GM12878 (cell line): ENCODE data around the gene NKAIN2. TPM values are rescaled to one million over a fixed set of nuclear protein-coding genes. Genes with fewer than 3 reads are reported as not detected.

Source experiments
- ATAC-seq: fragments of 200-7000 bp; cut with Tn5 transposase; 3 replicates; pipeline ENCODE4 v1.9.1; 2020; ENCODE audit warnings: mild to moderate bottlenecking, moderate library complexity
- BruUV-seq: library from RNA; stranded (reverse); fragments of 400-500 nt; replicated peaks from 2 replicates; lab custom pipeline; 2021; lab: Mats Ljungman, UMichigan
- CTCF ChIA-PET: fragments of 300-600 bp; sonication (Branson Sonifier 250); formaldehyde crosslinking; extraction: SDS; loops from one replicate; lab custom pipeline; 2021; ENCODE audit warnings: inconsistent platforms; lab: Yijun Ruan, JAX
- POLR2A ChIA-PET: fragments of 350-600 bp; formaldehyde crosslinking; extraction: SDS; loops from one replicate; lab custom pipeline; 2021; ENCODE audit warnings: inconsistent platforms; lab: Charles Lee
- RAD21 ChIA-PET: fragments of 300-600 bp; sonication (Branson Sonifier 250); formaldehyde crosslinking; loops from one replicate; lab custom pipeline; 2023; ENCODE audit warnings: antibody characterized with exemption; ENCODE audit not compliant: unreplicated experiment; lab: Charles Lee
- SMC1A ChIA-PET: fragments of 300-600 bp; sonication (Branson Sonifier 250); formaldehyde crosslinking; loops from one replicate; lab custom pipeline; 2023; ENCODE audit not compliant: unreplicated experiment, uncharacterized antibody; lab: Charles Lee
- DNase-seq: peaks from one replicate; pipeline ENCODE4 v3.0.0-alpha.2; 2011; ENCODE audit warnings: low read depth, low spot score
- FAIRE-seq: peaks from 3 replicates; lab custom pipeline; 2011; peaks lifted over from hg19 to GRCh38; lab: Jason Lieb, UNC
- H2AFZ ChIP-seq: 2 replicates; pipeline ENCODE4 v1.6.0; 2011; ENCODE audit warnings: low read depth, low read length, control low read depth; ENCODE audit not compliant: control insufficient read depth
- H3K27ac ChIP-seq: 2 replicates; pipeline ENCODE4 v1.5.1; 2011; ENCODE audit warnings: control low read depth; ENCODE audit not compliant: control insufficient read depth, insufficient read depth
- H3K27me3 ChIP-seq, 2 experiments: replicated peaks in 1 of 2; 2 replicates each; pipeline versions ENCODE4 v1.6.0 to v1.6.1; 2011; ENCODE audit warnings: low read length in 1 of 2; ENCODE audit not compliant: control insufficient read depth in 2 of 2, insufficient read depth in 2 of 2
- H3K36me3 ChIP-seq, 2 experiments: 2 replicates each; pipeline ENCODE4 v1.5.1; 2011; ENCODE audit warnings: low read length in 1 of 2; ENCODE audit not compliant: control insufficient read depth in 2 of 2, insufficient read depth in 2 of 2
- H3K4me1 ChIP-seq: 2 replicates; pipeline ENCODE4 v1.6.1; 2011; ENCODE audit warnings: mild to moderate bottlenecking, low read length, moderate library complexity, mixed read lengths; ENCODE audit not compliant: control insufficient read depth, insufficient read depth
- H3K4me2 ChIP-seq: 2 replicates; pipeline ENCODE4 v1.6.0; 2011; ENCODE audit warnings: control low read depth; ENCODE audit not compliant: control insufficient read depth, insufficient read depth
- H3K4me3 ChIP-seq: fragments of 200-600 bp; sonication (generic); 2 replicates; pipeline ENCODE4 v1.5.1; 2016
- H3K79me2 ChIP-seq: 2 replicates; pipeline ENCODE4 v1.6.0; 2011; ENCODE audit warnings: low read length; ENCODE audit not compliant: control insufficient read depth, insufficient read depth
- H3K9ac ChIP-seq: 2 replicates; pipeline ENCODE4 v1.8.0; 2011; ENCODE audit warnings: low read length, control low read depth, mixed read lengths; ENCODE audit not compliant: control insufficient read depth, insufficient read depth
- H3K9me3 ChIP-seq: replicated peaks from 3 replicates; pipeline ENCODE4 v1.5.1; 2011; ENCODE audit warnings: mild to moderate bottlenecking, low read length; ENCODE audit not compliant: control insufficient read depth, insufficient read depth
- H4K20me1 ChIP-seq: 2 replicates; pipeline ENCODE4 v1.6.0; 2011; ENCODE audit not compliant: control insufficient read depth, insufficient read depth
- BACH1 ChIP-seq: fragments of 450-650 bp; IDR thresholded peaks from 2 replicates; pipeline ENCODE4 v1.6.1; 2017; ENCODE audit warnings: mild to moderate bottlenecking, borderline replicate concordance
- CHD1 ChIP-seq: IDR thresholded peaks from 2 replicates; pipeline ENCODE4 v1.6.1; 2012; ENCODE audit warnings: low read depth, low read length, improper control_type of control experiment
- HCFC1 ChIP-seq: fragments of 150-350 bp; IDR thresholded peaks from 2 replicates; pipeline ENCODE4 v1.6.1; 2014; ENCODE audit warnings: low read length
- IRF4 ChIP-seq: IDR thresholded peaks from 2 replicates; pipeline ENCODE4 v1.6.1; 2011; ENCODE audit warnings: low read depth, low read length
- MYB ChIP-seq: fragments of 150-350 bp; IDR thresholded peaks from 2 replicates; pipeline ENCODE4 v1.6.1; 2014; ENCODE audit warnings: mild to moderate bottlenecking, low read depth, low read length, borderline replicate concordance
- PAX5 ChIP-seq: IDR thresholded peaks from 2 replicates; pipeline ENCODE4 v1.6.1; 2011; ENCODE audit warnings: low read depth, low read length, borderline replicate concordance
- SIN3A ChIP-seq: IDR thresholded peaks from 2 replicates; pipeline ENCODE4 v1.6.1; 2012; ENCODE audit warnings: low read depth, low read length, improper control_type of control experiment
- SKIL ChIP-seq: fragments of 450-650 bp; IDR thresholded peaks from 2 replicates; pipeline ENCODE4 v1.6.1; 2017; ENCODE audit warnings: mild to moderate bottlenecking, low read depth, inconsistent platforms; ENCODE audit not compliant: poor library complexity, severe bottlenecking
- SUZ12 ChIP-seq: fragments of 200-600 bp; sonication (generic); IDR thresholded peaks from one replicate; pipeline ENCODE4 v1.6.1; 2018; ENCODE audit warnings: antibody characterized with exemption, mild to moderate bottlenecking; ENCODE audit not compliant: unreplicated experiment
- ZNF274 ChIP-seq: IDR thresholded peaks from one replicate; pipeline ENCODE4 v1.8.0; 2011; ENCODE audit not compliant: insufficient read length, insufficient read depth
- WGBS: methylation state at CpG from one replicate; pipeline ENCODE4 v1.1.6; 2016; ENCODE audit warnings: low lambda C conversion rate; ENCODE audit not compliant: insufficient replicate concordance, insufficient coverage; ENCODE audit errors: missing lambda C conversion rate; 5-methylcytosine and 5-hydroxymethylcytosine counted together
- in situ Hi-C: fragments of 300-500 bp; cut with MboI; formaldehyde crosslinking; loops from 9 replicates; pipeline ENCODE4 v1.14.3; 2018; ENCODE audit warnings: mixed read lengths
- intact Hi-C: fragments of 100-400 bp; cut with micrococcal nuclease; formaldehyde crosslinking; loops from one replicate; pipeline ENCODE4 v1.14.2; 2022; ENCODE audit not compliant: unreplicated experiment
- polyA plus RNA-seq, 11 experiments: library from polyadenylated mRNA; depleted of rRNA in 4 of 11; unstranded in 6 of 11; stranded (reverse) in 5 of 11; fragments of >200 nt; fragmentation: Nextera tagmentation in 4 of 11; fragmentation: Illumina TruSeq in 1 of 11; extraction: Ambion mirVana in 4 of 11; extraction: Trizol in 1 of 11; gene quantifications; 1 replicate in 1 of 11; 2 replicates in 10 of 11; pipeline versions ENCODE4 v1.2.1 to v1.2.3, GENCODE V29; 2011 to 2016; ENCODE audit warnings: inconsistent platforms in 2 of 11, missing spikeins in 2 of 11, low read depth in 1 of 11
- total RNA-seq, 4 experiments: library from RNA; depleted of rRNA in 3 of 4; stranded (reverse); fragments of >200 nt in 3 of 4; fragmentation: Illumina TruSeq in 1 of 4; extraction: Trizol in 1 of 4; gene quantifications; 2 replicates each; pipeline versions ENCODE4 v1.2.1 to v1.2.3, GENCODE V29; 2013 to 2021

The NKAIN2 gene
- total and polyA plus RNA-seq, 10 of the 15 experiments (the other 5 are each of a cell fraction or from before 2014, with no cell fraction given): not detected

DNA sequence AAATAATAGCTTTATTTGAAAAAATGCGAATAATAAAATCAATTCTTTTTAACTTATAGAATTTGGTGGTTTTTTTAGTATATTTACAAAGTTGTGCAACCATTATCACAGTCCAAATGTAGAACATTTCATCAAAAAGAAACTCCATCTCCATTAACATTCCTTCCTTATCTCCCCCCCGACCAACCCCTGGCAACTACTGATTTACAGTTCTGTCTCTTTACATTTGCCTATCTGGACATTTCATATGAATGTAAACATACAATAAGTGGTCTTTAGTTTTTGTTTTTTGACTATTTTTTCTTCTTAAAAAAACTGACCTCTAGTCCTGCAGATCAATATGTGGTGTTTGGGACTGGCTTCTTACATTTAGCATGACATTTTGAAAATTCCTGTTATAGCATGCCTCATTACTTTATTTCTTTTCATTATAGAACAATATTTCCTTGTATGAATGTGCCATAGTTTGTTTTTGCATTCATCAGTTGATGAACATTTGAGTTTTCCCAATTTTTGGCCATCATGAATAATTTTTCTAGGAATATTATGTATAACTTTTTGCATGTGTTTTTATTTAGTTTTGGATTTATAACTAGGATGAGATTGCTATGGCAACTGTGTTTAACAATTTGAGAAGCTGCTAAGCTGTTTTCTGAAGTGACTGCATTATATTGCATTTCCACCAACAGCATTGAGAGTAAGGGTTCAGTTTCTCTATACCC, 344.7 kb downstream of the NKAIN2 start:
- Histone ChIP-seq H3K27me3 (no peaks in the 10 kb centered on the region), H3K9me3 (no peaks in the 10 kb centered on the region), H3K9ac (no peak overlapping the region), H3K4me2 (no peak overlapping the region), H3K79me2 (no peaks in the 10 kb centered on the region), H3K27ac (no peak overlapping the region), H4K20me1 (no peaks in the 10 kb centered on the region), H3K4me3 (no peak overlapping the region), H2AFZ (no peak overlapping the region), H3K4me1 (no peaks in the 10 kb centered on the region), H3K36me3 (no peaks in the 10 kb centered on the region)
- intact Hi-C loops (no loop called here), in situ Hi-C loops (no loop called here)
- CTCF ChIA-PET: no interaction called here
- SMC1A ChIA-PET: interaction anchor here (0.7 kb wide), 1 partner anchor 629 kb away, joined by 3 read pairs; no protein-coding TSS in a partner anchor
- 9% methylated on average over 2 of the region's 2 CpGs for WGBS
- POLR2A ChIA-PET: no interaction called here
- RAD21 ChIA-PET: no interaction called here
- TF ChIP-seq SIN3A: no peak
- TF ChIP-seq CHD1: no peak
- TF ChIP-seq BACH1: no peak
- TF ChIP-seq HCFC1: no peak
- TF ChIP-seq SUZ12: no peak
- no peak for TF ChIP-seq ZNF274
- TF ChIP-seq IRF4: no peak
- TF ChIP-seq SKIL: no peak
- no peak for TF ChIP-seq PAX5
- no peak for TF ChIP-seq MYB
- BruUV-seq: no TSS peak
- DNase-seq: no peak
- no peak for FAIRE-seq
- no peak for ATAC-seq
